Measurements from ENCODE around the gene KAT6B.
A peak's percentile ranks its signal among the peaks of the same experiment; 100 is the strongest.
"Not testable (repeated sequence)": the region's sequence is repeated elsewhere in the genome, so short reads cannot be mapped to it uniquely, and the experiment has no call there.

The KAT6B gene

DNA sequence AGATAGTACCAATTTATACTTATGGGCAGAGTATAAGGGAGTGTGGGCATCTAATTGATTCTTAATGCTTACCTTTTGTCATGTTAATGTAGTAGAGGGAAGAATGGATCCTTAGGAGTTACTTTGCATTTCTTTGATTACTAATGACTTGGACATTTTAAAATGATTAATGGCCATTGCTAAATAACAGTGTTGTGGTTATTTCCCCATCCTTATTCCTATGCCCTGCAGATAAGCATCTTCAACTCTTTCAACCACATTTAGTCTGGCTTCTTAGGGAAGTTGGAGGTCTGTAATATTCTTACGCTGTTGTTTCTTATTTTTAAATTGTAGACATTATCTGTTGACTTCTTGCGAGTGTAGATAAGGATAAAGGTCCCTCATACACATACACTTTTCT, 37.2 kb downstream of the KAT6B start:
- DNase-seq = no peak

DNA sequence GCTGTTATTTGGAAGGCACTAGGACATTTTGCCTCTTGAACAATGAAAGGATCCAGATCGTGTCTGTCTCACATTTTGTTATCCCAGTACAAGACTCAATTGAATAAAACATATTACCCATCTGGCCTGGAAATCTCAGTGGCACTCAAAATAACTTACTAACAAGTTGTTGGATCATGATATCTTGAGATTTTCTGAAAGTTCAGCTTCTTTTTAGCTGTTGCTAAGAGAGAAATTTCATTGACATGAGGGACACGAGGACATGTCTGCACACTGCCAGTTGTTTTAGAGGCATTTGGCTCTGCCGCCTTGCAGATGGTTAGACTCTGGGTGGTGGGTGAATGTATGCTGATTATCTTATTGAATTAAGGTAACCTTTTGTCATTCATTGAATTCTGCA, 41.0 kb downstream of the KAT6B start:
- no peak for DNase-seq

DNA sequence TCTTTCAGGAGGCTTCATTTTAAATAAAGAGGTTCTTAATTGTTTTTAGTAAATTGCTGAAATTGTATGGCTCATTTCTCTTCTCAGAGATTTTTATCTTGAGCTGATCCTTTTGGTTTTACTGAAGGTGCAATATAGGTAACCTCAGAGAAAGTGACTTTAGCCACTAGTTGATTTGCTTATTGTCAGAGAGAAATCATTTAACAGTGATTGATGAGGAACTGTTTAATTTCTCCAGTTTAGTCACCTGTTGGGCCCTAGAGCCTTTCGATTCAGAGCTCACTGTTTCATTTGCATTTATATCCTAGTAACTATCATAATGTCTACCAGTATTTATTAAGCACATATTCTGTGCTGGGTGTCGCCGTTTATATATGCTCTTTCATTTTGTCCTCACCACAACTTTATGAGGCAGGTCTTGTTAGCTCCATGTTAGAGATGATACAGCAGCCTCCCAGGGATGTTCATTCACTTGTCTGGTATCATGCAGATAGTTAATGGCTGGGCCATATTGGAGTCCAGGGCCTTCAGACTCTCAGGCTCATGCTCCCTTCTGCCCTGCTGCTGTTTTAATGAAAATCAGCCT, 42.1 kb downstream of the KAT6B start:
- no peak for DNase-seq

DNA sequence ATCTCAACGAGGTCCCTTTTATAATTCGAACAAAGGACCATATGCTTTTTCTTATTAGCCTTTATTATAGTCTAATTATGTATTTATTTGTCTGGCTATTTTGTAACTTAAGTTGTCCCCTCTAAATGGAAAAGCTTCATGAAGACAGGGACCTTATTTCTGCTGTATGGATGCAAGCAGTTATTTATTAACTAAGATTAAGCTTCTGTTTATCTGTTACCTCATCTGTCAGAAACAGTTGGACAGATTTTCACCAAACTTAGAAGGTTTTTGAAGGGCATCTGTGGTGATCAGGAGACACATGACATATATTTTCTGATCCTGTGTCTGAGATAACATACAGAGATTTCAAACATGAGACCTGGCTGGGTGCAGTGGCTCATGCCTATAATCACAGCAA, 43.2 kb downstream of the KAT6B start:
- DNase-seq = no peak

DNA sequence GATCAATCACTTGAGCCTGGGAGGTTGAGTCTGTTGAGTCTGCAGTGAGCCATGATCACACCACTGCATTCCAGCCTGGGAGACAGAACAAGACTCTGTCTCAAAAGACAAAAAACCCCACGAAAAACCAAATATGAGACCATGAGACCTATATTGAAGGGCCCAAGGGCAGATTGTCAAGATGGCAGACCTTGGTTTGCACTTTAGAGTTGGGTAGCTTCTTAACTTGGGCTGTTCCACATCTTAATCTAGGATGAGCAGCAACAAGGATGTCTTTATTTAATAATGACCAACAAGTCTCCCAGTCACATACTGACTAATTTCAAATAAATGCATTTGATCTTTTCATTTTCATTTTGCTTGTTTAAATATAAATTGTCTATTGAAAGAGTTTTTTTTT, 43.8 kb downstream of the KAT6B start:
- no peak for DNase-seq

DNA sequence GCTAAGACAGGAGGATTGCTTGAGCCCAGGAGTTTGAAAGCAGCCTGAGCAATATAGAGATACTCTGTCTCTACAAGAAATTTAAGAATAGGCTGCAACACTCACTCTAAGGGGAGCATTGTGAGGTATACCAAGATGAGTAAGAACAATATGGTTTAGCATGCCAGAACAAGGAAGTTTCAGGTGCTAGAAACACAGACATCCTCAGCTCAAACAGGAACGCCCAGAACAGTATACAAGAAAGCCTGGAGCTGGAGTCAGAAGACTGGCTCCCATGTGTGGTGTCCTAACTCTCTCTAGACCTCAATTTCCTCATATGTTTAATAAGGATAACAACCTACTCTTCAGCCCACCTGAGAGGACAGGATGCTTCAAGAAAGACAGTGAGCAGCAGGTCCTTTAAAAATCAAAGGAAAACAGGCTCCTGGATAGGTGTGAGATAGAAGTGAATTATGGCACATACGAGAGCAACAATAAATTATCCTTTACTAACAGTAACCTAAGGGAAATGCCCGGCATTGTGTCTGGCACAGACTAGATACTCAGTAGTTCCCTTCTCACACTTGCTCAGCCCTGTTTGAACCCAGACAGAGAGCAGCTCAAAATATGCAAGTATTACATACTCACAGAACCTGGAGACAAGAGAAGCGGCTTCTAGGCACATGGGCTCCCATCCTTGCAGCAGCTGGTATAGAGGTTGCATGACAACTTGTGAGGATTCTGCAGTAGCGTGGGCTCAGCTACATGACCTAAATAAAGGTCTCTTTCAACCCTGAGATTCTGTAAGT, 45.4 kb downstream of the KAT6B start:
- peak; percentile 23 for DNase-seq

DNA sequence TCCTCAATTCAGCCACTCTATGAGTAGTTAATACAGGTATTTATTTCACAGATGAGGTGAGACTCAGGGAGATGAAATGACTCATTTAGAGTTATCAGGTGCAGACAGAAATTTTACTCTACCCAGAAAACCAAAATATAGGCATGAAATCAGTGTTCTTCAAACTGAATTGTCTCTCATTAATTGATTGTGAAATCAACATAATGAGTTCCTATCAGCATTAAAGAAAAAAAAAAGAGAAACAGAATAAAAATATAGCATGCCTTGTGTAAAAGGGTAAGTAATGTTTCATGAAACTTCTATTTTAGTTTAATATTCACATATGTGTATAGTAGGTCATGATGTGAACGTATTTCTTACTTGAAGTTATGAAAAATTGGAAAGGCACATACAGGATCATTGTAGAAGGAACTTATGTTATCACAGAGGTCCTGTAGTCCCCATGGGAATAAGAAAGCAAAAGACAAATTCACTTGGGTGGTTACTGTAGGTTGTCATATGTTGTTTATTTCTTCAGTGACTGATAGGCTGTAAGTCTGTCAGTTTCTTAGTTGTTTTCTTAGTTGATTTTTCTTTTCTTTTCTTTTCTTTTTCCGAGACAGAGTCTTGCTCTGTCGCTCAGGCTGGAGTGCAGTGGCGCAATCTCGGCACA, 47.5 kb downstream of the KAT6B start:
- DNase-seq = no peak

DNA sequence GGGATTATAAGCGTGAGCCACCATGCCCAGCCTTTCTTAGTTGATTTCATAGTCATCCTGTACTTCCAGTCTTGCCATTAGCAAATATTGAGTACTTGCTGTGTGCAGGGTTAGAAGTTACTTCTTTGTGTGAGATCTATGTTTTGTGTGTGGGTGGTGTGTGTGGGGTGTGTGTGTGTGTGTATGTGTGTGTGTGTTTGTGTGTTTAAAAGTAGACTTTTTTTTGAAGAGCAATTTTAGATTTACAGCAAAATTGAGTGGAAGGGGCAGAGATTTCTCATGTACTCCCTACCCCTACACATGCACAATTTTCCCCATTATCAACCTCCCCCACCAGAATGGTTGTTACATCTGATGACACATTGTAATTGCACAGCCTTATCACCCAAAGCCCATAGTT, 48.2 kb downstream of the KAT6B start:
- no peak for DNase-seq

DNA sequence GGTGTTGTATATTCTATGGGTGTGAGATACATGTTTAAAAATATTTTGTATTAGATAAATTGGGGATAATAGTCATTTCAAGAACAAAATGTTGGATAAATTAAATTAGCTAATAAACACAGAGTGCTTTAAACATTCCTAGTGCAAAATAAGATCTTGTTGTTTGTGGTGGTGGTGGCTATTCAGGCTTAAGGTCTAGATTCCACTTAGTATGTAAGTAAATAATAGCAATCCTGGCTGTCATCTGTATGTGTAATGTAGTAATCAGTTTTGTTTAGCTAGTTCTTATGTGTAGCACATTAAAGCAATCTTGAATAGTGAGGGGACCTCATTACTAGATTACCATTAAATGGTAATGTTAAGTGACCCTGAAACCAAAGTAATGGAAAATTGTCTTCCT, 48.7 kb downstream of the KAT6B start:
- DNase-seq = no peak

DNA sequence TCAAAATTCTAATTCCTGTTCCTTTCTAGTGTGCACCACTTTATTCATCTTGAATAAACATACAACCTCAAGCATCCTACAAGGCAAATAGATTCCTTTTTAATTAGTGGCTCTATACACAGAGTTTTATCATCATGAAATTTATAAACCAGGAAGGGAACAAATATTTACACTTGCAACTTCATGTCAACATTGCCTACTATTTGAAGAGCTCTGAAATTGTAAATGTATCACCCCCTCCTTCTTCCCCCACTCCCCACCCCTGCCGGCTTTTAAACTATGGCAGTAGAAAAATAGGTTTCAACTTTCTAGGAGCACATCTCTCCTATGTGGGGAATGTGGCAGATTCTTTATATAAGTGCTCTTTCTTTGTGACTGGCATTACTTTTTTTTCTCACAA, 49.6 kb downstream of the KAT6B start:
- no peak for DNase-seq

DNA sequence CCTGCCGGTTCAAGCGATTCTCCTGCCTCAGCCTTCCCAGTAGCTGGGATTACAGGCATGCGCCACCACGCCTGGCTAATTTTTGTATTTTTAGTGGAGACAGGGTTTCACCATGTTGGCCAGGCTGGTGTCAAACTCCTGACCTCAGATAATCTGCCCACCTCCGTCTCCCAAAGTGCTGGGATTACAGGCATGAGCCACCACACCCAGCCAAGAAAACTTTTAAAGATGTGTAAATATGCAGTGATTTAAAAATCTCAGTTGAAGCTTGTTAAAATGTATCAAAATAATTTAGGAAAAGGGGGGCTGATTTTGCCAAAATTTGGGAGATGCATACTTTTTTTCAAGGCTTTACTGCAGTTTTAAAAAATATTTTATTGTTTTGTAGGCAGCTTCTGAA, 50.7 kb downstream of the KAT6B start:
- not testable (repeated sequence) for DNase-seq

DNA sequence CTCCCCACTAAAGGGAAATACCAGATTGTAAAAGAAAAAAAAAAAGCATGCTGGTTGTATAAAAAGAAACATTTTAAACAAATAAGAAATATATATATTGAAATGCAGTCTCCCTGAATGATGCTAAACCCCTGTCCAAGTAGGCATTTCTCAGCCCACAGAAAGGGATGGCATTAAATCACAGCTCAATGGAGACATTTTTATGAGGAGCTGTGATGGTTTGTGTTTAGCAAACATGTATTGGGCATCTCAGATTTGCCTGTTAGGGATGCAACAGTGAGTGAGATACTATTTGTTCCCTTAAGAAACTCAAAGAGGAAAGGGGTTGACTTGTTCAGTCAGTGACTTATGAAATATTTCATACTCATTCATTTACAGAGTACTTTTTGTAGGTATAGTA, 51.5 kb downstream of the KAT6B start:
- no peak for DNase-seq

DNA sequence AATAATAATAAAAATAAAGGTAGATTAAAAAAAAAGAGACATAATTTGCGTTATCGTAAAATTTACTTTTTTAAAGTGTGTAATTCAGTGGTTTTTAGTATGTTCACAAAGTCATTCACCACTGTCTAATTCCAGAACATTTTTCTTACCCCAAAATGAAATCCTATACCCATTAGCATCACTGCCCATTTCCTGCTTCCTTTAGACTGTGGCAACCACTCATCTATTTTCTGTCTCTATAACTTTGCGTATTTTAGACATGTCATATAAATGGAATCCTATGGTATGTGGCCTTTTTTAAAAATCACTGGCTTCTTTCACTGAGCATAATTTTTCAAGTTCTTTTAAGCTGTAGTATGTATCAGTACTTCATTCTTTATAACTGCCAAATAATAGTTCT, 53.6 kb downstream of the KAT6B start:
- no peak for DNase-seq

DNA sequence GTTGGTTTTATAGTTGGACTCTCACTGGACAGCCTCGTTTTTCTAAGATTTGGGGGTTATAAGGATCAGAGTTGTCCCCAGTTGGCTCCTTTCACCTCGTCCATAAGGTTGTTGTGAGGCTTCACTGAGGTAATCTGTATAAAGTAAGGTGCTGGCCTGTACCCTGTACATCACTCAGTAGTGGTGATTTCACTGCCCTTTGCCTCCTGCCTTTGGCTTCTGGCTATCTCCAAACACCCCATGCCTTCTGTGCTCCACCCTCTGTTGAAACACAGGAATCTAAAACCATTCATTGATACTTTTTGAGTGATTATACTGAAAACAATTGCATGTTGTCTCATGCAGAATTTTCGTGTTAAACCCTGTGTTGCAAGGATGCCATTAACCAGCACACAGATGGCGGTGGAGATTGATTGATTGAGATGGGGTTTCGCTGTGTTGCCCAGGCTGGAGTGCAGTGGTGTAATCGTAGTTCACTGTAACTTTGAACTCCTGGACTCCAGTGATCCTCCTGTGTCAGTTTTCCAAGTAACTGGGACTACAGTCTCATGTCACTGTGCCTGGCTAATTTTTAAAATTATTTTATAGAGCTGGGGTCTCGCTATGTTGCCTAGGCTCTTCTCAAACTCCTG, 55.0 kb downstream of the KAT6B start:
- DNase-seq = no peak

DNA sequence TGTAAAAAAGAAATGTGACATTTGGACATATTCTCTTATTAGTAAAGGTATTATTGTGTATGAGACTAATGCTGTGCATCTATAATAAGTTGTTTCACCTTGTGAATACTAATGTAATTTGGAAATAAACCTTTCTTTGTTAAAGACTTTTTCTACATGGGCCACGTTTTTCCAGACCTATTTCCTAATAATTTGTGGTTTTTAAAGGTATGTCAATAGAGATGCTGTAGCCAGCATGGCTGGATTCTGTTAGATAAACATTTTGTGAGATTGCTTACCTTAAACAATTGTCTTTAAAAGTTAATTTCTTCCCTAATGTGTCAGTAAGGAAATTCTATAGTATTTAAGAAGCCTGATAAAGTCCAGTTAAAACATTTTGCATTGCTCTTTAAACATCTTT, 56.0 kb downstream of the KAT6B start:
- no peak for DNase-seq

DNA sequence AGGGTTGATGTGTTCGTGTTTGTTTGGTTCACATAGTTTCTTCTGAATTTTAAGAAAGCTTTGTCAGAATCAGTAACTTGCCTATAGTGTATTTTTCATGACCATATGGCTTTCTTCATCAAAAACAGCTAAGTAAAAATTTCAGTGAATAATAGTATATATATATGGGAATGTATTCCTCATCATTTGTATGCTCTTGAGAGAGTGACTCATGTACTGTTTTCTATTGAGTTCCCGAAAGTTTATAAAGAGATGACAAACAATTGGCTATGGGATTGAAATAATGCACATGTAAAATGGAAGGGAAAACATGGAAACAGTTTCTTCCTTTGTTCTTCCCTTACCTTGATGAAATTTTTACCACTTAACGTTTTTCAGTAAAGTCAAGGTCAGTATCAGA, 56.4 kb downstream of the KAT6B start:
- DNase-seq = no peak

DNA sequence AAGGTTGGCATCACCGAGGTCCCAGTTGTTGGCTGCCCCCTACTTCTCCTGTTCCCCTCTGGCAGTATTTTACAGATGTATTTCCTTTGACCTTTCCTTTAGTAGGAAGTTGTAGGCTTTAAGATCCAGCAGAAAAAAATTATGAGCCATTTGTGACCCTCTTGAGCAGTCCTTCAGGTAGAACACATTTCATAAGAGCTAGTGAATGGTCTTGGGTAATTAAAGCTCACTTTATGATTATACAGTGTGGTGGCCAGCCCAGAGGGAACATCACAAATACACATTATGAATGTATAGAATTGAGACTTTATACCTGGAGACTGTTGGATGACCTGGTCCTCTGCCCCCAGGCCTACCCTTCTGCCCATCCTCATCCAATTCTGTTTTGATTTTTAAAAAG, 57.0 kb downstream of the KAT6B start:
- DNase-seq = no peak

DNA sequence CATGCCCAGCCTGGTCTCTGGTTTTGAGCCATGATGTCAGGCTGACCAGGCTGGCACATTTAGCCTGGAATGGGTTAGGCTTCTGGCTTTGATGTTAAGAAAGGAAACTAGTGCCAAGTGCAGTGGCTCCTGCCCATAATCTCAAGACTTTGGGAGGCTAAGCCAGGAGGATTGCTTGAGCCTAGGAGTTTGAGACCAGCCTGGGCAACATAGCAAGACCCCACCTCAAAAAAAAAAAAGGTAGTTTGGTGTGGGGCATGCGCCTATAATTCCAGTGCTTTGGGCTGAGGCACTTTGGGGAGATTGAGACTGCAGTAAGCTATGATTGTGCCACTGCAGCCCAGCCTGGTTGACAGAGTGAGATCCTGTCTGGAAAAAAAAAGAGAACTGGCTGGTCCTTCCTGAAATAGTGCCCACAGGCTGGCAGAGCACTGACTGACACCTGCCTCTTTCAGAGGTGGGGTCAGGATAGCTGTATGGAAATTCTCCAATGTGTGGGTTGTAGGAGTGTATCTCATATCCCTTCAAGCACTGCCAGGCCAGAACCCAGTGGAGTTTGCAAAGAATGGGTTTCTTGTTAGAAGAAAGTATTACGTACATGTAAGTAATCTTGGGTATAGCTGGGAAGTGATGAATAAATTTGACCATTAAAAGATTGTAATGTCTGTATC, 61.3 kb downstream of the KAT6B start:
- no peak for DNase-seq

DNA sequence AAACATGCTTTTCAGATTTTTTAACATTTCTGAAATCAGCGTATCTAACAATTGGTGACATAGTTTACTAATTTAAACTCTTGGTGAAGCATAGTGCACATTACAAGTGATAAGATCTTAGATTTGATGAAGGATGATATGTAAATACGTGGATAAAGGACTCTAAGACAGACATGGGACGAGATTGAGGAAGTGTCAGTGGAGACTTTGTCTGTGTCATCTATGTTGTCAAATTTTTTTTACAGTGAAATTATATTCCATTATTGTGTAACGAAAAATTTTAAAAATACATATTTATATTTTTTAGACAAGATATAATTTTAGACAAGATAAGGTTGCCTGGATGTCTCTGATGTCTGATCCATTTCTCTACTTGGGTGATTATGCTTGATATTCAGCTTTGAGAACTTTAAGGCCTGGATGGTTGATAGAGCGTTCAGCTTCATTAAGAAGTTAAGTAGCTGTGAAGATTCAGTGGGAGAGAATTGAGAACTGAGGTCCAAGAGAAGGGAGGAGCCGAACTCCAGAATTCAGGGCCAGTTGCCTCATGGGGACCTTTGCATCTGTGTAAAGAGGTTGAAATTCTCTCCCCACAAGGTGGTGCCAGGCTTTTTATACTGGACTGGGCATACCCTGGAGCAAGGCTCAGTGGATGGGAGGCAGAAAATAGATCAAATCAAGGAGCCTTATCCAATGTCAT, 62.7 kb downstream of the KAT6B start:
- no peak for DNase-seq

DNA sequence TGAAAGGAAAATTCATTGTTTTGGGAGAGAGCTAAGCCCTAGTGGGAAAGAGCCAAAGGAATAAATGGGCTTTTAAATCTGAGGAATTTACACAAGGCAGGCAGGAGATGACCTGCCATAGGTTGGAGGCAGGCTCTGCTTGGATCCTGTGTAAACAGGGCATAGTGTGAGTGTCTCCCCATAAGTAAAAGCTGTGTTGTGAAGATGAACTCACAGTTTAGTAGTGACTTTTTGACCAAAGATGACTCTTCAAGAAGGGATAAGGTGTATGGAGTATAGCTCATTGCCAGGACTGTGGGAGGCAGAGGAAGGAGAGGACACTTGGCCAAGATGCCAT, 63.2 kb downstream of the KAT6B start:
- no peak for DNase-seq

DNA sequence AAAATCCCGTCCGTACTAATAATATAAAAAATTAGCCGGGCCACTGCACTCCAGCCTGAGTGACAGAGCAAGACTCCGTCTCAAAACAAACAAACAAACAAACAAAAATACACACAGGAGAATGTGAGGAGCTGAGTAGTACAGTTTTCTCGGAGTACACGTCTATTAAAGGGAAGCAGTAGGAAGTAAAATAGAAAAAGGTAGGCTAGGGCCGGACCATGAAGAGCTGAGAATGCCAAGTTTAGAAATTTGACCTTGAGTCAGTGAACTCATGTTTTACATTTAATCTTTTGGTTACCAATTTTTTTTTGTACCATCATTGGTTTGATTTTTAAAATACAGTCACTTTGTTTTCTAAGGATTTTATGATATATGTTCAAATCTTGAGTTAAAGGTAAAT, 64.1 kb downstream of the KAT6B start:
- DNase-seq = no peak

DNA sequence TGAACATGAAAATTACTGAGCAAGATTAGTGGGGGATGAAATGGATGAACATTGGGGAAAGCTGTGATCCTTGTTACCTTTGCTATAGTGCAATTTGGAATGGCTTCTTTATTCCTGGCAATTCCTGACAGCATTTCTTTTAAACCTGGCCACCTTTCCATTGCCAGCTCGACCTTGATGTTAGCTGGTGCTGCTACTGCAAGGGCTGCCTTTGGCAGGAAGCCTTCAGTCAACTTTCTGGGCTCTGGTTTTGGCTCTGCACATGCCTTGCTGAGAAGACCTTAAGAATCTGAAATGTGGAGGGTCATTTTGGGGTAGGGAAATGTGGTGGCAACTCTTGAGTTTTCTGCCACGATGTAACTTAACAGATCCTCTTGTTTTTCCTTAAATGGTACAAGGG, 64.7 kb downstream of the KAT6B start:
- DNase-seq = no peak

DNA sequence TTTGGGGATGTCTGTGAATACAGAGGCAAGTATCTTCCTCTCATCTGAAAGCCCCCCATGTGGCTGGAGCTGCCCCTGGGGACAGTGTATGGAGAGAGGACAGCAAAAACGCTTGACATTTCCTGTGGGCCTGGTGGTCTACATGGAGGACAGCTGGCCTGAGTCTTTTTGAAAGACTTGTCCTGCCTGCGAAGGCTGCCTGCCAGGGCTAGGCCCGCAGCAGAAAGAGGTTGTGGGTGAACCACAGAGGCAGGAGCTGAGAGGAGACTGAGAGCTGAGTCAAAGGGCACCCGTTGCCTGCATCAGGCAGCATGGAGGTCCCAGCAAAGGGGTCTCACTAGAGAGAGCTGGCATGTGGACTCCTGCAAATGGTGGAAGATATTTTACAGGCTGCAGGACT, 66.4 kb downstream of the KAT6B start:
- no peak for DNase-seq
